HG03196 (cell line): ENCODE data around the gene SAE1.
A peak's percentile ranks its signal among the peaks of the same experiment; 100 is the strongest.
"Not testable (repeated sequence)": the region's sequence is repeated elsewhere in the genome, so short reads cannot be mapped to it uniquely, and the experiment has no call there.

Experiments used
- ATAC-seq: cut with Tn5 transposase; IDR thresholded peaks from one replicate; pipeline ENCODE4 v1.9.1; 2021; ENCODE audit not compliant: unreplicated experiment

The SAE1 gene

DNA sequence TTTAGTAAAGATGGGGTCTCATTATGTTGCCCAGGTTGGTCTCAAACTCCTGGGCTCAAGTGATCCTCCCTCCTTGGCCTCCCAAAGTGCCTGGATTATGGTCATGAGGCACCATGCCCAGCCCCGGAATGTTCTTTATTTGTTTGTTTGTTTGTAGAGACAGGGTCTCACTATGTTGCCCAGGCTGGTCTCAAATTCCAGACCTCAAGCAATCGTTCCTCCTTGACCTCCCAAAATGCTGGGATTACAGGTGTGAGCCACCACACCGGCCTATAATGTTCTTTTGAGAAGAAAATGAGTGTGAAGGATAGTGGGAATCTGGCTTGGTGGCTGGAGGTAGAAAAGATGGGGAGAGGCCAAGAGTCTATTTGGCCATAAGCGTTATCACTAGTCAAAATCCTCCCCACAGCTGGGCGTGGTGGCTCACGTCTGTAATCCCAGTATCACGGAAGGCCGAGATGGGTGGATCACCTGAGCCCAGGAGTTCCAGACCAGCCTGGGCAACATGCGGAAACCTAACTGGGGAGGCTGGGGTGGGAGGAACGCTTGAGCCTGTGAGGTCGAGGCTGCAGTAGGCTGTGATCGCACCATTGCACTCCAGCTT is 105.5 kb downstream of the SAE1 start:
- no peak for ATAC-seq

DNA sequence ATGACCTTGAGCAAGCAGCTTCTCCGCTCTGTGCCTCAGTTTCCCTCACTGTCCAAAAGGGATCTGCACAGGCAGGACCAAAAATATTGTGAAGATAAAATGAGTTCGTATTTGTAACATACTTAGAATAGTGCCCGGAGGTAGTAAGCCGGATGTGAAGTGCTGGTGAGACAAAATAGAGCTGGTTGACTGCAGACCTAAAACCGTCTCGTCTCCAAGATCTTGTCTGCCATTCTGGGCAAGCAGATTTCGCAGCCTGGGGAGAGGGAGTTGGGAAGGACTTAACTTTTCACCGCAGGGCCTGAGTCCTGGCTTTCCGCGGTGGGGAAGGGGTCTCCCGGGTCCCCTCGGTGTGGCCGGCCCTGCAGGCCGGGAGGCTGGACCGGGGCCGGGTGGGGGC is 108.5 kb downstream of the SAE1 start:
- ATAC-seq, result no peak

DNA sequence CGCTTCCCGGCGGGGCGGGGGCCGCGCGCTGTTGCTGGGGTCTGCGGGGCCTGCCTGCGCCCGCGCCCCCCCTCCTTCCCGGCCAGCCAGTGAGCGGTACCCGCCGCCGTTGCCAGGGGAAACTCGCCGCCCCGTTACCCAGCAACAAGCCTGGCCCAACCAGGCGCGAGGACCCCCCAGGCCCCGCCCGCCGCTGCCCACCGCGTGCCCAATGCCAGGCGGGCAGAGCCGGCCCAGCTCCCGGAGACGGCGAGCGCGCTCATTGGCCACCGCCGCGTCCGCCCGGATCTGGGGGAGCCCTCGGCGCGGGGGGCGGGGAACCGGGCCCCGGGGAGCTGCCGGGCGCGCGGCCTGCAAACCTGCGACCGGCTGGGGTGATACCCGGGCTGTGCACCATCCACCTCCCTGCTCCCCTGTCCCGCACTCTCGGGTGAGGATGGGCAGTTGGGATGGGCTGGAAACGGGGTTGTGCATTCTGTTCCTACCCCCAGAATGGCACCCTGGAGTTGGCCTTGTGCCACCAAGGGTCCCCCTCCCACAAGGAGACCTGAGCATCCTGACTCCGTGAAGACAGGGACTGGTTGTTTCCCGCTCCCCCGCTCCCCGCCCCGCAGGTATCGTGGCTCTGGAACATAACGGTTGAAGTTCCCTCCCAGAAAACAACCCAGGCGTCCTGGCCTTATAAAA is 109.1 kb downstream of the SAE1 start:
- no peak for ATAC-seq

DNA sequence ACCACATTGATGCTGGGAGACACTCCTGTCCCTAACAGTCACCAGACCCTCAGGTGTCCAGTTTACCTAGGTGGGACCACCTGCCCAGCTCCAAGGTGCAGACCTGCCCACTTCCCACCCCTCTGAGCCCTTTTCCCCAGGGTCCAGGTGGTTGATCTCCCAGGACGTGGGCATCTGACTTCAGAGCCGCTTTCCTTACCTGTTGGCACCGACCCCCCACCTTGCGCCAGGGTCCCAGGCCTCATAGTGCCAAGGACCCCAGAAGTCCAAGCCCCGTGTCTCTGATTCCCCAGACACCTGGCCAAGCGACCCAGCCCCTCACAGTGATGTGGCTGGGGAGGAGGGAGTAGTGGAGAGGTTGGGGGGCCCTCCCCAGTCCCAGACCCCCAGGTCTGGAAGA is 109.9 kb downstream of the SAE1 start:
- ATAC-seq, result no peak

DNA sequence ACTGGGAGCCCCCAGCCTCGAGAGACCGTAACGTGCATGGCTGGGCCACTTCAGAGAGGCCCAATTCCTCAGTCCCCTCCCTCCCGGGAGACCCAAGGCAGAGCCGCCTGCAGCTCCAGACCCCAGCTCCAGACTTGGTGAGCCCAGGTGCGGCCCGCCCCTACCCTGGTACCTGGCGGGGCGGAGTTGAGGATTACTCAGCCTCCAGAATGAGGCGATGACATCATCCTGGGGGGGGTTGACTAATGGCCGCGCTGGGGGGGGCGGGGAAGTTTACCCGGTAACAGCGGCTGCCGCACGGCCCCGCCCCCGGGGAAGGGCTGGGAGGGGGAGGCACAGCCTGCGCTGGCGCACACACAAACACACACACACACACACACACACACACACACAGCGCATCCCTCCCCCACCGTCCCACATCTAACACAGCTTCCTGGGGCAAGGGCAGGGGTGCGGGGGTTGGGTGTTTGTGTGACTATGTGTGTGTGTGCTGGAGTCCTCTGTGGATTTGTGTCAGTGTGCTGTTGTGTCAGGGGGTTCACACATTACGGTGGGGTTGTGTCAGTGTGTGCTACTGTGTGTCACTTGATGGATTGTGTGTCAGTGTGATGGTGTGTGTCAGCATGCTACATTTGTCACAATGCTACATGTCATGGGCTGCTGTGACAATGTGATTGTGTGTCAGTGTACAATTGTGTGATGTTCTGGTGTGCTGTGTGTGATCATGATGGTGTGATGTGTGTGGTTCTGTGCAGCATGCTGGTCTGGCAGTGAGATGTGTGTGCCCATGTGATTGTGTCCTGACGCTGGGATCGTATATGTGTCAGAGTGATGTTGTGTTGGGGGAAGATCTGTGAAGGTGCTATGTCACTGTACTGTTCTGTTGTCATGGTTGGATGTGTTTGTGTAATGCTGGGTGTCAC is 110.6 kb downstream of the SAE1 start:
- ATAC-seq, result no peak

DNA sequence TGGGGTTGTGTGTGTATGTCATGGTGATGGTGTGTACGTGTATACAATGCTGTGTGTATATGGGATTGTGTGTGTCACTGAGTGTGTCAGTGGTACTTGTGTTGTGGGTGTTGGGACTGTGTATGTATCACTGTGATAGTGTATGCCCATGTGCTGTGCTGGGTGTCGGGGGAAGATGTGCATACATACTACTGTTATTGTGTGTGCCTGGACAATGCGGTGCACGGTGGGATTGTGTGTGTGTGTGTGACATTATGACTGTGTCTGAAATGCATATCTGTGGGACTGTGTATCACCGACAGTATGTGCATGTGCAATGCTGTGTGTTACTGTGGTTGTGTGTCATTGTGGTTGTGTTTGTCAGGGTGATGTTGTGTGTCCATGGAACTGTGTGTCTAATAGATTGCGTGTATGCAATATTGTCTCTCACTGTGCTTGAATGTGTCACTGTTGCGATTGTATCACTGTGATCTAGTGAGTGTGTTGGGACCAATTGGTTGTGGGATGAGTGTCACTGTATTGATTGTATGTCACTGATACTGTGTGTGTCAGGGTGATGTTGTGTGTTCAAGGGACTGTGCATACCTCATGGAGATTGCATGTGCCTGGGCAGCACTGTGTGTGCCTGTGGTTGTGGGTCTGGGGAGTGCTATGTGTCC is 111.4 kb downstream of the SAE1 start:
- ATAC-seq, result no peak

DNA sequence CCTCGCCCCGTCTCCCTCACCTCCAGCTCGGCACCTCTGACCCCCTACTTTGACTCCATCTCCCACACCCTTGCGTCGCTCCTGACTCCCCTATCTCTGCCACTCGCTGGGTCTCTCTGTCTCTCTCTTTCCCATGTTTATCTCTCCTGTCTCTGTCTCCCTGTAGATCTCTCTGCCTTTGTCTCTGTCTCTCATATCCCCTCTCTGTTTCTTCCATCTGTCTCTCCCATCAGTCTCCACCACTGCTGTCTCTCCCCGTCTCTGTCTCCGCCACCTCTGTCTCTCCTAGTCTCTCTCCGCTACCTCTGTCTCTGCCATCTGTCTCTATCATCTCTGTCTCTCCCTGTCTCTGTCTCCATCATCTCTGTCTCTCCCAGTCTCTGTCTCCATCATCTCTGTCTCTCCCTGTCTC is 112.7 kb downstream of the SAE1 start:
- no peak for ATAC-seq

DNA sequence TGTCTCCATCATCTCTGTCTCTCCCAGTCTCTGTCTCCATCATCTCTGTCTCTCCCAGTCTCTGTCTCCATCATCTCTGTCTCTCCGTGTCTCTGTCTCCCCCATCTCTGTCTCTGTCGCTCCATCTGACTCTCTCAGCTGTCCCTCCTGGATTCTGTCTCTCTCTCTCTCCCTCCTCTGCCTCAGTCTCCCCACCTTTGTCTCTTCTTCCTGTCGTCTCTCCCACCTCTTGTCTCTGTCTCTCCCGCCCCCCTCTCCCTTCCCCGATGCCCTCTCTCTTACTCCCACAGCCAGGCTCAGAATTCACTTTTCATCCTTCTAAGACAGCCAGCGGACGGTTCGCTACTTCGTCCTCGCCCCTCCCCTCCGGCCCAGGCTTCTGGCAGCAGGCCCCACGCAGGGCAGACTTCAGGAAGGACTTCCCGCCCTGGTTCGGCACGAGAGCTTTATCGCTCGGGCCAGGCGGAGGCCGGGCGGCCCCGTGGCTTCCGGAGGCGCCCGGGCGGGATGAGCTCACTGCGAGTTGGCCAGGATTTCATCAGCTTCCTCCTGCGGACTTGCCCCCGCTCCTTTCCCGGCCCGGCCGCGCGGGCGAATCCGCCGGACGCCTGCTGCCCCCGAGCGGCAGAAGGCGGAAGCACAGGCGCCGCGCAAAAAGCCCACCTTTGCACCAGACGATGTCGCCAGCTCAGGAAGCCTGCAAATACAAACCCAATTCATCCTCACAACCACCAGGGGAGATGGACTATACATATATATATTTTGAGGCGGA is 113.3 kb downstream of the SAE1 start:
- ATAC-seq, result peak; percentile 69

DNA sequence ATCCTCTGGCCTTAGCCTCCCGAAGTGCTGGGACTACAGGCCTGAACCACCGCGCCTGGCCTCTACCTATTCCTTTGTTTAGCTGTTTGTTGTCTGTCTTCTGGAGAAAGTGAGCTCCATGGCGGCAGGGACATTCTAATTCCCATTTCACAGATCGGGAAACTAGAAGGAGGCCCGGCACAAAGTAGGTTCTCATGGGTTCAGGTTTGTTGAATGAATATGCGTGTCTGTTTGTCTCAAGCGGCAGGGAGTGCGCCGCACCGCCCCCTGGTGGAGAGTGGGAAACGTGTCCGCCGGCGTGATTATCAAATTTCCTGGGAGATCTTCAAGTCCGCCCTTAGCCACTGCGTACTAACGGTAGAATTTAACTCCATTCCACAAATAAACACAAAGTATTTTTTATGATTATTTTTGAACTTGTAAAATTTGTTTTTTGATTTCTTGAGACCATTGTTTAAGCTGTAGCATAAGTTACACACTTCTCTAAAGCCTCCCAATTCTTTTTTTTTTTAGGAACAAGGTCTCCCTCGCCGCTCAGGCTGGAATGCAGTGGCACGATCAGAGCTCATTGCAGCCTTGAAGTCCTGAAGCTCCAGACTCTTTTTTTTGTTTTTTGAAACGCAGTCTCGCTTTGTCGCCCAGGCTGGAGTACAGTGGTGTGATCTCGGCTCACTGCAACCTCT is 116.8 kb downstream of the SAE1 start:
- no peak for ATAC-seq

DNA sequence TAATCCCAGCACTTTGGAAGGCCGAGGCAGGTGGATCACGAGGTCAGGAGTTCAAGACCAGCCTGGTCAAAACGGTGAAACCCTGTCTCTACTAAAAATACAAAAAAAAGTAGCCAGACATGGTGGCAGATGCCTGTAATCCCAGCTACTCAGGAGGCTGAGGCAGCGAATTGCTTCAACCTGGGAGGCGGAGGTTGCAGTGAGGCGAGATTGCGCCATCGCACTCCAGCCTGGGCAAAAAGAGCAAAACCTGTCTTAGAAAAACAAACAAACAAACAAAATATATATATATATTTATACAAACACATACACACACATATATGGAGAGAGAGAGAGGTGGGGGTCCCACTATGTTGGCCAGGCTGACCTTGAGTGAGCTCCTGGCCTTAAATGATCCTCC is 122.4 kb downstream of the SAE1 start:
- not testable (repeated sequence) for ATAC-seq

DNA sequence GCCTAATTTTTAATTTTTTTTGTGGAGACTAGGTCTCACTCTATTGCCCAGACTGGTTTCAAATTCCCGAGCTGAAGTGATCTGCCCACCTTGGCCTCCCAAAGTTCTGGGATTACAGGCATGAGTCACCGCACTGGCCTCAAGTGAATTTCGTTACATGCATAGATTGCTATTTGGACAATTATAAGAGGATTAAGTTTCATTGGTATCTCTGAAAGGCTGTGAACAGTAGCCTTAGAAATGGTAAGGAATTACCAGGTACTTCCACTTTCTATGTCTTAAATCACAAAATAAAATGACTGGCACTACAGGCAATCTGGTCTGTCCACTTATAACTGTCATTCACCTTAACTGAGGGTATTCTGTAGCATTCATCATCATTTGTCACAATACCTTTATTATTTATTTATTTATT is 122.8 kb downstream of the SAE1 start:
- ATAC-seq, result no peak

DNA sequence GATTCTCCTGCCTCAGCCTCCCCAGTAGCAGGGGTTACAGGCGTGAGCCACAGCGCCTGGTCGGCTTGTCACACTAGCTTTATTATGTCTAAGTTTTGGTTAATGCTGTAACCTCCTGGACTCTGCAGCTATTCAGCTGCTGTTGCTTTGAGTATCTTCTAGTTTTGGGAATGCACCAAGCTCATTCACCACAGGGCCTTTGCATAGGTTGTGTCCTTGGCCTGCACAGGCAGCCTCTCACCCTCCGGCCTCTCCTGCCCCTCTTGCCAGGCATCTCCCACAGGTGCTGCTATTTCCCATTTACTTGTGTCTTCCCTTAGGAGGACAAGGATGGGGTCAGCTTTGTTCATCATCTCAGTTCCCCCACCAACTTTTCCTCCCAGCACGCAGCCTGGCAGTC is 123.3 kb downstream of the SAE1 start:
- no peak for ATAC-seq

DNA sequence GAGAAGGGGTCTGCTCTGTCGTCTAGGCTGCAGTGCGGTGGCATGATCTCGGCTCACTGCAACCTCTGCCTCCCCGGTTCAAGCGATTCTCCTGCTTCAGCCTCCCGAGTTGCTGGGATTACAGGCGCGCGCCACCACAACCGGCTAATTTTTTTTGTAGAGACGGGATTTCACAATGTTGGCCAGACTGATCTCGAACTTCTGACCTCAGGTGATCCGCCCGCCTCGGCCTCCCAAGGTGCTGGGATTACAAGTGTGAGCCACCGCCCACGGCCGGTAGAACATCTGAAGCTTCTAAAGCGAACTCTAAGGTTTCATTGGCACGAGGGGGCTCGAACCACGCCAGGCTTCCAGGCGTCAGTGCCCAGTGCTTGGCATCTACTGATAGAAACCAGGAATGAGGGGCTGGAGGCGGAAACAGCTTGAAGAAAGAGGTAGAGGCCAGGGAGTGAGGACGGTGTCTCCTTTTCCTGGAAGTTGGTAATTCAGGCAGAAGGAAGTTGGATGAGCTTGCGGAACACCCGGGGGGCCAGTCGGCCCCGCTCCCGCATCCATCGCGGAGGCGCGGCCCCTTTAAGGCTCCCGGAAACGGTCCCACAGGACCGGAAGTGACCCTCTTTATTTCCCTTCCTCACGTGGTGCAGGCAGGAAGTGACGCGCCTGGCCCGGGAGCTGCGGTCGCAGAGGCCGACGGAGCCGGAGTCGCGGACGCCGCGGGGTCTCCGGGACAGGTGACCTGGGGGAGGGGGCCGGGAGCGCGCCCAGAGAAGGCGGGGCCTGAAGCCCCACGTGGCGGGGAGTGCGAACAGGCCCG is 125.5 kb downstream of the SAE1 start, which contains the start of gene CCDC9:
TSS of gene CCDC9 (plus strand) at position 647 of the 814 bp plus-strand sequence. CDS start 1,876 bp downstream, outside the sequence.
- ATAC-seq, result peak; percentile 44

DNA sequence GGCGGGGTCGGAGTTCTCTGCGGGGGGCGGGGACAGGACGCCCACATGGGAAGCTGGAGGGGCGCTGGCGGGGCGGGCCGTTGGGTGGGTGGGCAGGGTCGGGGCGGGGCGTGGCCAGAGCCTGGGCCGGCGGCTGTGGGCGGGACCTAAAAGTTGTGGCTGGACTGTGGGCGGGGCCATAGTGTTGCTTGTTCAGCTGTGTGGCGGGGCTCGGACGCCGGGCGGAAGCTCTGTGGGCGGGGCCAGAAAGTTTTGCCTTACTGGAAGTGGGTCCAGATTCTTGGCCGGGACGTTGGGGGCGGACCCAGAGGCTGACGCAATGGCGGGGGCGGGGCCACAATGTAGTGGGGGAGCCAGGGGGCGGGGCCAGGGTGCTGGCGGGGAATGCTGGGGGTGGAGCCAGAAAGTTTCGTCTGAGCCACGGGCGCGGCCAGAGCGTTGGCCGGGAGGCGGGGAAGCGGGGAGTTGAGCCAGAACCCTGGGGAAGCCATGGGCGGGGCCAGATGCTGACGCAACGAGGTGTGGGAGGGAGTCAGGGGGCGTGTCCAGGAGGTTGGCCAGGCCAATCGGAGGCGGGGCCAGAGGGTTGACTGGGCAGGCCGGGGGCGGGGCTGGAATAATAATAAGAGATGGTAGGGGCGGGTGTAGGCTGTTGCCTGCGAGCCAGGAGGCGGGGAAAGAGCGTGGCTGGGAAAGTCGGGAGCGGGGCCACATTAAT is 126.2 kb downstream of the SAE1 start:
- peak; percentile 78 for ATAC-seq

DNA sequence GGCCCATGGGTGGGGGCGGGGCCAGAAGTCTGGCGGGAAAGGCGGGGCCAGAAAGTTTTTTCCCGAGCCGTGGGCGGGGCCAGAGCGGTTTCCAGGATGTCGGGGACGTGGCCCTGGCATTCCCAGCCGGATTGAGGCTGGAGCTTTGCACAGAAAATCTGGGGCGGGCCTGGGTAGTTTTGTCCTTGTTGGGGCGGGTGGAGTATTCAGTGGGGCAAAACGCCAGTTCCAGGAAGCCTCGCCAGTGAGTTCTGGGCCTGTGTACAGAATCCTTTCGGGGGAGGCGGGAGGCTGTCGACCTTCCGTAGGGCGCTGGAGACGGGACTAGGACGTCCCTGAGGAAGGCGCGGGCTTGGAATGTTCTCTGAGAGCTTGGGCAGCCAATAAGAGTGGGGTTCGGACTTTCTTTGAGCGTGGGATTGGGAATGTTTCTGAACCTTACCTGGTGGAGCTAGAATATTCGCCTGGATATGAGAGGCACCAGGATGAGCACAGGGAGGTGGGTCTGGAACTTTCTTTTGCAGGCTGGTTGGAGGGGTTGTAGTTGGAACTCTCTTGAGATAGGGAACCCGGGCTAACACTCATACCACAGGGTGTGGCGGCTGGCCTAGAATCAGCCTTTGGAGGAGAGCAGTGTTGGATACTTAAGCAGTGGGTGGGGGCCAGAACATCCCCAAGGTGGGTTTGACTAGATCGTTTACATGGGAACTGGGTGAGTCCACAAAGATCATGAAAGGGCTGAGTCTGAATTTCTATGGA is 127.0 kb downstream of the SAE1 start:
- ATAC-seq, result no peak

DNA sequence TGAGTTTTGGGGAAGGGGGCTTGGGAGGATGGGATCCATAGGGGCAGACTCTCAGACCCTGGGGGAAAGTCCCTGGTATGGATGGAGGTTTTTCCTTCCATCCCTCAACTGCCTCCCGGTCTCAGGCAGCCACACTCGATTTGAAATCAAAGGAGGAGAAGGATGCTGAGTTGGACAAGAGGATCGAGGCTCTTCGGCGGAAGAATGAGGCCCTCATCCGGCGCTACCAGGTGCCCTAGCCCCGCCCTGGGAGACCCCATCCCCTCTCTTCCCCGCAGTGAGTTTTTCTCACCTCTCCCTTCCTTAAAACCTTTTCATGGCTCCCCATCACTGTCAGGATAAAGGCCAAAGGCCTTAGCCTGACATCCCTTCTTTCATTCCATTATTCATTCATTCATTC is 127.8 kb downstream of the SAE1 start:
- ATAC-seq, result no peak

DNA sequence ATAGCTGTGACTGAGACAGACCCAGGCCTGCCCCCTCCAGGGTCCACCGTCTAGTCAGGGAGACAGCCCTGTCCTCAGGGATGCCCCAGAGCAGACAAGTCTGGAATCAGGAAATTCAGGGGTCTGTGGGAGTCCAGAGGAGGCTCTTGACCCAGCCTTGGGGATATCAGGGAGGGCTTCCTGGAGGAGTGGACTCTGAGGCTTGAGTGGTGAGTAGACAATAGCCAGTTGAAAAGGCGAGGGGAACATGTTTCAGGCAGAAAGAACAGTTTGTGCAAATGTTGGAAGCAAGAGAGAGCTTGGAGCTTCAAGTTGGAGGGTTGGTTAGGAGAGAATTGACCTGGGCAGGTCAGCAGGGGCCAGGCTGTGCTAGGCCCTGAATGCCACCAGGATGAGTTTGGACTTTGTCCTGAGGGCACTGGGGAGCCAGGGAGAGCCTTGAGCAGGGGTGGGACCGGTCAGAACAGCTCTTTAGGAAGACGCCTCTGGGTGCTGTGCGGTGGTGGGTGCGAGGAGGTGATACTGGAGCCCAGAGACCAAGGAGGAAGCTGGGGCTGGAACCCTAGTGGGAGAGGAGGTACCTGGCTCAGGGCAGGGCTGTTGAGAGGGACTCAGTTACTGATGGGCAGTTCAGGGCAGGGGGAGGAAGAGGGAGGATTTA is 128.4 kb downstream of the SAE1 start:
- ATAC-seq, result no peak
